Esophagus mucosa (tissue), 1 donor: ENCODE measurements around the gene RPL35. TPM values are rescaled to one million over a fixed set of nuclear protein-coding genes. Genes with fewer than 3 reads are reported as not detected.

Source experiments
- ATAC-seq: fragments of 200-7000 bp; cut with Tn5 transposase; one replicate; pipeline ENCODE4 v1.9.1; 2020
- total RNA-seq: library from RNA; stranded (reverse); gene quantifications from one replicate; pipeline ENCODE4 v1.2.4, GENCODE V29; 2023
- donor health status: DM: yes; HTN: yes; CAD: no.

The RPL35 gene
- total RNA-seq, 1 donor from 2014 or later, result 1,741 TPM

- ATAC-seq, result peak; percentile 96
These were observed 43.1 kb downstream of the RPL35 start for GRCh38 chr9:124818431-124819281.

GRCh38 chr9:124815601-124816000 is 46.2 kb downstream of the RPL35 start:
- no peak for ATAC-seq

GRCh38 chr9:124814164-124814535 is 47.6 kb downstream of the RPL35 start:
- ATAC-seq, result peak; percentile 47

GRCh38 chr9:124813501-124814163 is 48.1 kb downstream of the RPL35 start:
- no peak for ATAC-seq

GRCh38 chr9:124813041-124813440 is 48.7 kb downstream of the RPL35 start:
- no peak for ATAC-seq

GRCh38 chr9:124812441-124812876 is 49.3 kb downstream of the RPL35 start:
- no peak for ATAC-seq

- ATAC-seq, result peak; percentile 53
These were observed 50.9 kb downstream of the RPL35 start for GRCh38 chr9:124810663-124811355.

- no peak for ATAC-seq
These were observed 51.8 kb downstream of the RPL35 start for GRCh38 chr9:124809741-124810500.

GRCh38 chr9:124809211-124809610 is 52.5 kb downstream of the RPL35 start:
- ATAC-seq, result no peak

- no peak for ATAC-seq
These were observed 53.4 kb downstream of the RPL35 start for GRCh38 chr9:124808246-124808956.

Other genes with a start within 250 kb of the RPL35 start
- gene NR6A1, start 90.6 kb downstream of the RPL35 start, total RNA-seq, result 1.7 TPM
- 12.3 TPM for gene OLFML2A, start 84.8 kb downstream of the RPL35 start, total RNA-seq
- gene WDR38, start 8.5 kb downstream of the RPL35 start, total RNA-seq, result not detected
- 59.3 TPM for gene ARPC5L, start 173 bp upstream of the RPL35 start, total RNA-seq
- 17.6 TPM for gene GOLGA1, start 79.1 kb upstream of the RPL35 start, total RNA-seq